Endothelial cell of hepatic sinusoid (primary cell): Measurements from ENCODE around the gene PLCXD3.
"Not testable (repeated sequence)": the region's sequence is repeated elsewhere in the genome, so short reads cannot be mapped to it uniquely, and the experiment has no call there.

Experiments used
- in situ Hi-C: cut with HindIII; loops from 2 replicates; pipeline ENCODE4 v1.10.0; 2017; ENCODE audit warnings: low sequenced_read_pairs

Gene PLCXD3

DNA sequence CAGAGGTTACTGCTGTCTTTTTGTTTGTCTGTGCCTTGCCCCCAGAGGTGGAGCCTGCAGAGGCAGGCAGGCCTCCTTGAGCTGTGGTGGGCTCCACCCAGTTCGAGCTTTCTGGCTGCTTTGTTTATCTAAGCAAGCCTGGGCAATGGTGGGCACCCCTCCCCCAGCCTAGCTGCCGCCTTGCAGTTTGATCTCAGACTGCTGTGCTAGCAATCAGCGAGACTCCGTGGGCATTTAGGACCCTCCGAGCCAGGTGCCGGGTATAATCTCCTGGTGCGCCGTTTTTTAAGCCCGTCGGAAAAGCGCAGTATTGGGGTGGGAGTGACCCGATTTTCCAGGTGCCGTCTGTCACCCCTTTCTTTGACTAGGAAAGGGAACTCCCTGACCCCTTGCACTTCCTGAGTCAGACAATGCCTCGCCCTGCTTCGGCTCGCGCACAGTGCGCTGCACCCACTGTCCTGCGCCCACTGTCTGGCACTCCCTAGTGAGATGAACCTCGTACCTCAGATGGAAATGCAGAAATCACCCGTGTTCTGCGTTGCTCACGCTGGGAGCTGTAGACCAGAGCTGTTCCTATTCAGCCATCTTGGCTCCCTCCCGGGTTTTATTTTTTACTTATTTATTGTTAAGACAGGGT lies 16.8 kb downstream of the PLCXD3 start:
- in situ Hi-C loops, result not testable (repeated sequence)

DNA sequence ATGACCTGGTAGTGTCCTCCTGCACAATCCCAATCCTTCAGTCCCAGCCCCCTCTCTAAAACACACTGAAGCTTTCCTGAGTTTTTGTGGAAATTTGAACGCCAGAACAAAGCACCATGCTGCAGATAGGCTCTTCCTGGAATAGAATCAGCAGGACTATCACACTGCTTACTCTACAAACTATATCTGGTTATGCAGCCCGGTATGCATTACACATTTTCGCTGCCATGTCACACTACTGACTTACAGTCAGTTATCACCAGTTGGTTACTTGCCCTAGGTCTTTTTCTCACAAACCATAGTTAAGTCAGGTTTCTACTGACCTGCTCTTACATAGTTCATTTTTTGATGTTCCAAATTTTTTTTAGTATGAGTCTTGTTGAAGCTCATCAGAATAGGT lies 24.9 kb downstream of the PLCXD3 start:
- in situ Hi-C loops, result no loop called here

DNA sequence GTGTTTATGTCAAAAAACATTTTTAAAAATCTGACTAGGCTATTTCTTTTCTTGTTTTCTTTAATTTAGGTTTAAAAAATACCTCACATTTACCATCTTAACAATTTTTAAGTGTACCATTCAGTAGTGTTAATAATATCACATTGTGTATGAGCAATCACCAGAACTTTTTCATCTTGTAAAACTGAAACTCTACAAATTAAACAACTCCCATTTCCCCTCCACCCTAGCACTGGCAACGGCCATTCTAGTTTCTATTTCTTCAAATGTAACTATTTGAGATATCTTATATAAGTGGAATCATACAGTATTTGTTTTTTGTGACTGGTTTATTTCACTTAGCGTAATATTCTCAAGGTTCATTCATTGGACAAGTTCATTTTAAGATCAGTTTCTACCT lies 27.7 kb downstream of the PLCXD3 start:
- in situ Hi-C loops, result no loop called here

- in situ Hi-C loops, result no loop called here
Observed at GRCh38 chr5:41482173-41482572, 28.2 kb downstream of the PLCXD3 start.

DNA sequence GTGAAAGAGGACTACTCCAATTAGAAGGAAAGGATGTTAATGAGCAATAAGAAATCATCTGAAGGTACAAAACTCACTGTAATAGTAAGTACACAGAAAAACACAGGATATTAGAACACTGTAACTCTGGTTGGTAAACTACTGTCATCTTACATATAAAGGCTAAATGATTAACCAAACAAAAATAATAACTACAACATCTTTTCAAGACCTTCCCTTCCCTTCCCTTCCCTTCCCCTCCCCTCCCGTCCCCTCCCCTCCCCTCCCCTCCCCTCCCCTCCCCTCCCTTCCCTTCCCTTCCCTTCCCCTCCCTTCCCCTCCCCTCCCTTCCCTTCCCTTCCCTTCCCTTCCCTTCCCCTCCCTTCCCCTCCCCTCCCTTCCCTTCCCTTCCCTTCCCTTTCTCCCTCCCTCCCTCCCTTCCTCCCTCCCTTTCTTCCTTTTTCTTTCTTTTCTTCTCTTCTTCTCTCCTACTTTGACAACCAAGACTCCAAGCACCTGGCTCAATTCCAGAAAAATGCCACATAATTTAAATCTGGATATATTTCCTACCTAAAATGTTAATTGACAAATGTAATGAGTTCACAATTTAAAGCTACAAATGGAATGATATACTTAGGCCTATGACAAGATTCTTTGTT lies 38.7 kb downstream of the PLCXD3 start:
- in situ Hi-C loops, result not testable (repeated sequence)

GRCh38 chr5:41465493-41466171 lies 44.8 kb downstream of the PLCXD3 start:
- in situ Hi-C loops, result no loop called here

- in situ Hi-C loops, result no loop called here
Observed at GRCh38 chr5:41459557-41459956, 50.8 kb downstream of the PLCXD3 start.

GRCh38 chr5:41457094-41457493 lies 53.3 kb downstream of the PLCXD3 start:
- in situ Hi-C loops, result no loop called here

- in situ Hi-C loops, result no loop called here
Observed at GRCh38 chr5:41452506-41452905, 57.9 kb downstream of the PLCXD3 start.

GRCh38 chr5:41447650-41448510 lies 62.5 kb downstream of the PLCXD3 start:
- in situ Hi-C loops, result no loop called here

- in situ Hi-C loops, result no loop called here
Observed at GRCh38 chr5:41445937-41446563, 64.4 kb downstream of the PLCXD3 start.

DNA sequence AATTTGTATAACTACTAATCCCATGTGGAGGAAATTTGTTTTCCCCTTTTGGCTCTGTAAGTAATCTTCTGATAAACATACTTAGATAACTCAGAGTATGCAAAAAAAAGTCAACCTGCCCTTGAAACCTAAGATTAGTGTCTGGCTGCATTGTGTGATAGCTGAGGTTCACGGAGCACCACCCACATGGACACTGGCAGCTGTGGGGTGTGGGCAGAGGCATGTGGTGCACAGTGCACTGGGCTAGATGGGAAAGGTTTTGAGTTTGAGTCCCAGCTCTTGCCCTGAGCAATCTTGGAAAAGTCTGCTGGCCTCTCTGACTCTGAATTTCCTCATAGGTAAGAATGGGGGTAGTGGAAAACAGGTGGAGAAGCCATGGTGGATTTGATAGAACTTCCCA lies 75.1 kb downstream of the PLCXD3 start:
- in situ Hi-C loops, result no loop called here

DNA sequence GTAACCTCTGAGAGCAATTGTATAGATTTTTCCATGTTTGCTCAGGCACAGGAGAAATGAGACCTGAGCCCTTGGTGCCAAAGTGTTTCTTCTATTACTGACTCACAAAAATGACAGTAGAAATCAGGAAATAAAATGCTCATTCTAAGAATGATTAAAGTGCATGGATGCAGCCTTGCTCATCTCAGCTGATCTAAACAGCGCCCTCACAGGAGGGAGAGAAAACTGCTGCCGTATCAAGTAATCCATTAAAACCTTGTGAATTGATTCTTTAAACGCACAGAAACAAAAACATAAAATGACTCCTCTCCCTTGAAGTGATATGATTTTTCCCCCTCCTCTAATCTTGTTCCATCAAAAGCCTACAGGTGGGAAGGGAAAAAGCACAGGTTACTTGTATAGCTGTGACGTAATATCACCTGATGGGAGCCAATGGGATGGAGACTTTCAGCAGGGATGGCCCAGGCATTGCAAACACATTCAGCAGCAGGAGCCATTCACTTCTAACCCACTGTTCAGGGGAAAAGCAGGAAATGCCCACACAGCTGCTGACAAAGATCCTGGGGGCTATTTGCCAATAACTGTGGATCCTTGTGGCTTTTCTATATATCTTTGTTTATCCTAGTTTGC lies 76.7 kb downstream of the PLCXD3 start:
- in situ Hi-C loops, result no loop called here

- in situ Hi-C loops, result no loop called here
Observed at GRCh38 chr5:41432481-41433253, 77.7 kb downstream of the PLCXD3 start.

DNA sequence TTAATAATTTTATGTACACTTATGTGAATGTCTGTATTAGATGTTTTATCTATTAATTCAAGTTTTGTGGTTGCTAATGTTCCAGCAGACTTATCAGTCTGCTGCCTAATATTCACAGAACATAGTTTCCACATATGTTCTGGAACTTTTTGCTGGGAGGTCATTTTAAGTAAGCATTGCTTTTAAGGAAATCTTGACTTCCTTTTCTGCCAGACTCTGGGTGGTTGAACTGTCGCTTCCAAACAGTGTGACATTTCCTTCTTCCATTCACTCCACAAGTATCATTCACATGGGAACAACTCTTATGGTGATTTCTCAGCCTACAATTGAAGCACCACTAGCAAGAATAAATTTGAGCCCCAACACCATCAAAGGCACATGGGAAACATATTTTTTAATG lies 82.9 kb downstream of the PLCXD3 start:
- in situ Hi-C loops, result no loop called here

DNA sequence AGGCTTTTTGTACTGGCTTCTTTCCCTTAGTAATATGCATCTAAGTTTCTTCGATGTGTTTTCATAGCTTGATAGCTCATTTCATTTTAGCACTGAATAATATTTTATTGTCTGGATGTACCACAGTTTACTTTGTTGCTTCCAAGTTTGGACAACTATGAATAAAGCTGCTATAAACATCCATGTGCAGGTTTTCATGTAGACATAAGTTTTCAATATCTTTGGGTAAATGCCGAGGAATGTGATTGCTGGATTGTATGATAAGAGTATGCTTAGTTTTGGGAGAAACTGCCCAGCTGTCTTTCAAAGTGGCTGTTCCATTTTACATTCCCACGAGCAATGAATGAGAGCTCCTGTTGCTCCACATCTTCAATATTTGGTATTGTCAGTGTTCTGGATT lies 84.7 kb downstream of the PLCXD3 start:
- in situ Hi-C loops, result no loop called here

- in situ Hi-C loops, result no loop called here
Observed at GRCh38 chr5:41420492-41421067, 89.8 kb downstream of the PLCXD3 start.

DNA sequence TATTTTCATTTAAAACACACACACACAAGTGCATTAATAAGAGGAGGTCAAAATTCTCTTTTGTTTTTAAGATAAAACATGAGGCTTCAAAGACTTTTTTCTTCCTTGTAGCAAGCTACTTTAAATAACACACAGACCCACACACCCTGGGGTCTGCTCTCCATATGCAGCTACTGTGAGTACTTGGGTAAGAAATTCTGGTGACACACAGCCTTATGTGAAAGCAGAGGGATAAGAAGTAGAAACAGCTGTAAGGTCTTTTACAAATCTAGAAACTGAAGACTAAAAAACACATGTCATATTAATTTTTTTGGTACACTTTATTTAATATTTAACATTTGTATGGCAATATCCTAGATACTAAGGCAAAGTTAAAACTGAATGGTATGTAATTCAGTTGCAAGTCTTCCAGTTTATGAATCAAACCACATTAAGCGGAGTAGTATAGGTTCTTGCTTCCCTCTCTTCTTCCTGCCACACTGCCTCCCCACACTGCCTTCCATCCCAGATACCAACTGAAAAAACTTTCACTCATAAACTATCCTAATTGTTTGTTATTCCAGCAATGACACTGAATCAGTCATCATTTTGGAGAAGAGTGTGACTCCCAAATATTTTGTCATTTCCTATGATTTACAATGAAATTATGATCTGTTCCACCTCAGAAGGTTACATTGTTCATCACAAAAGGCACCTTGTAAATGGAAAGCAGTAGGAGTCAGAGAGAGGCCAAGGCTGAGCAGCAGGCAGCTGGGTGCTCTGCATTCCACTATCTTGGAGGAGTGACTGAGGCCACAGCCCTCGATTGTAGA lies 92.0 kb downstream of the PLCXD3 start:
- in situ Hi-C loops, result no loop called here

GRCh38 chr5:41416336-41416735 lies 94.1 kb downstream of the PLCXD3 start:
- in situ Hi-C loops, result no loop called here
